ENCODE data around the gene MYO1G.
"Not testable (repeated sequence)": the region's sequence is repeated elsewhere in the genome, so short reads cannot be mapped to it uniquely, and the experiment has no call there.

MYO1G gene

DNA sequence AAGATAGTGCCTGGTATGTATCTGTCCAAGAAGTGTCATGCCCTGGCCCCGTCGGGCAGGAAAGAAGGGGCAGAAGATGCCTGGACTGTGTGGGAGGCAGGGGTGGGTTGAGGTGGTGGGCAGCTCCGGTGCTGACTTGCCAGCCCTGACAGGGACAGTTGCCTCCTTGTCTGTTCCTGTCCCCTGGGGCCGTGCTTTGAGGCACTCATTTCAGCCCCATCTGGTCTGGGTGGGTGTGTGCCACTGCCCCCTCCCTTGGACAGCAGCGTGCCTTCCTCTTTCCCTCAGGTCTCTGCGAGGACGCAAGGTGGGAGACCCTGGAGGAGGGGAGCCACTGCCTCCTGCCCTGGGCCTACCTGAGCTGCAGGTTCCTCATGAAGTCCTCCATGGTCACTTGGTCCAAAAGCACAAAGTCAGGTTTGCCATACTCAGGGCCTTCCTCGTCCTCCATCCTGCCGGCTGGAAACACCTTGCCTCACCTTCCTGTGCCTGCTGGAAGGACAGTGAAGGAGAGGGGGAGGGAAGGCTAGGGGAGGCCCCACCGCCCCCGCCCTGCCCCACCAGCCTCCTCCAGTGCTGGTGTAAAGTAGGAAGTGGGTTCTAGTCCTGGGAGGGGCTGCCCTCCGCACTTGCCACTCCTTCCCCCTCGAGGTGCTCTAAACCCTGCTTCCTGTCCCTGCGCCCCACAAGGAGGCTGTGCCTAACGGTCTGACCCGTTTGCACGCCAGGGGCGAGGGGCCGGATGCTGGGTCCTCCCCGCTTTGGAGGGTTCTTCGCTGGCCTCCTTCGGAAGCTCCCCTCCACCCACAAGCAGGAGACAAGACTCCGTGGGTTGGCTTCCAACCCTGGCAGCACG, at the start of gene MYO1G:
Gene MYO1G, minus strand, starts transcription at position 505 of the 856 bp plus-strand sequence. Its CDS starts 54 bp downstream, at position 451.
- peak; percentile 91 for DNase-seq

DNA sequence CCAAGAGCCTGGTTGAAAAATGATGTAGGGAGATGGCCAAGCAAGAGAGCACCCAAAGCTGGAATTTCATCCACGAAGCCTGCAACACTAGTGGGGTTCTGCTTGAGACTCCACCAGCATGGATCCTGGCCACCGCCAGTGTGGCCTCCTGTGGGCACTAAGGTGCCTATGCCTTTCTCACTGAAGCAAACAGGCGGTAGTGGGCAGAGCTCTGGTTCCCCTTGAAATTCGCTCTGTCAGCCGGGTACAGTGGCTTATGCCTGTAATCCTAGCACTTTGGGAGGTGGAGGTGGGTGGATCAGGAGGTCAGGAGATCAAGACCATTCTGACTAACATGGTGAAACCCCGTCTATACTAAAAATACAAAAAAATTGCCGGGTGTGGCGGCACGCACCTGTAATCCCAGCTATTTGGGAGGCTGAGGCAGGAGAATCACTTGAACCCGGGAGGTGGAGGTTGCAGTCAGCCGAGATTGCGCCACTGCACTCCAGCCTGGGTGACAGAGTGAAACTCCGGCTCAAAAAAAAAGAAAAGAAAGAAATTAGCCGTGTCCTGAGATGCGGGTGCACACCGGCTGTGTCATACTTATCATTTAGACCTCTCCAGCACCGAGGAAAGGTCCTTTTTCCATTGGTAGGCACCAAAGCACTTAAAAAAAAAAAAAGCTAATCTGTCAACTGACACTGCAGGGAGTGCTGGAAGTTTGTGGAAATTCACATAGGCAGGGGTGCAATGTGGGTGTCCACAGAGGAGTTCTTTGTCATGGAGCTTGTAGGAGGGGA, 49.5 kb upstream of the MYO1G start:
- no peak for DNase-seq

DNA sequence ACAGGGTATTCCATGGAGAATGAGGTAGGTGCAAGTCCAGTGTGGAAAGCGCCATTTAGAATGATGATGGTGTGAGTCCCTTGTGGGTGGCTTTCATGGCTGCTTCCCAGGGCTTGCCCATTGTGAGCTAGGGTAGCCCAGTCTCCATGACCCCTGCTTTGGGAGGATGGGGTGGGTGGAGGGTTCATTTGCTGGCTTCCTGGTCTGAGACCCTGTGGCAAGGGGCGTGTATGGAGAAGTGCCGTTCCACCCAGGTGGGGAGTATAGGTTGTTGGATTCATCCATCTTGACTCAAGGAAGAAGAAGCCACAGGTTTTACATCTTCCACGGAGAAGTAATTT, 48.9 kb upstream of the MYO1G start:
- DNase-seq, result no peak

DNA sequence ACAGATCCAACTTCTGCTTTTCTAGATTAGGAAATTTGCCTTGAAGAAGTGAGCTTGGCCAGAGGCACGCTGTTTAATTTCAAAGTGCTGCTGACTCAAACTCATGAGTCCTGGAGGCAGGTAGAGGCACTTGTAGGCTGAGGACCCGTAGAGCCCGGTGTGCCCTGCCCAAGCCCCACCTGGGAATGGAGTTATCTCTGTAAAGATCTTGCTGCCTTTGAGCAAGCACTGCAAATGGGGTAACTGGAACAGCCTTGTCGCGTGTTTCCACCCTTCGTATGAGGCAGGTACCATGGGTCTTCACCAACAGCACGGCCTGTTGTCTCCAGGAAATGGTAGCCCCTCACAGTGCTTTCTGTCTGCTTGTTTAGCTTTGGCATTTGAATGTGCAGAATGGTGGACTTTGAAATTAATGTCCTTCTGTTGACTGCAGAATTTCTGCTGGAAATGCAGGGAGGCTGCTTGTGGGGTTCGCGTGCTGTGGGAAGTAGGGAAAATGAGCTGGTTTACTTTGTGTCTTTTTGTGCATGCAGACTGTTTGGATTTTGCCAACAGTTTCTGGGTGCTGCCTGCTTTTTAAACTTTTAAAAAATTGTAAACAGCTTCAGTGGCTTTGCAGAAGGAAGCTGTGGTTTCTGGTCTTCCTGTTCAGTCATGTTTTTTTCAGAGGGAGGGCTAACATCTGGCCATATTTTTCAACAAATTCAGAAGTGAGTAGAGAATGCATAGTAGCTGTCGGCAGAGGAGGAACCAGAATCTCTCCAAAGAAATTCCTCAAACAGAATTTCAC, 48.4 kb upstream of the MYO1G start:
- DNase-seq, result peak; percentile 73

DNA sequence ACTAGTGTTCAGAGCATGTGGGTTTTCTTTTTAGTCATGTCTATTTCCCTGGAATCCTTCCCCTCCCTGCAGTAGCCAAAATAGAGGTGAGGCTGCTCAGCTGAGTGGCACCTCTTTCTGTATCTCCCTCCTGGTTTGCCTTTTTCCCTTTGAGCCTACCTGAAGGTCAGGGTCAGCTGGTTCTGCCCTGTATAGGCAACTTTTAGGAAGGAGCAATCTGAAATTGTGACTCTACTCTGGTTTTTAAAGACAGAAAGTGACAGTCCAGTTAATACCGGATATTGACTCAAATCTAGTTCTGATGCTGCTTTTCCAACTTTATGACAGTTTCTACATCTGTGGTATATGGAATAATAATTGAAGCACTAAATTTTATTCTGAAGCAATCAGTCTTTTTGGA, 47.2 kb upstream of the MYO1G start:
- DNase-seq, result no peak

DNA sequence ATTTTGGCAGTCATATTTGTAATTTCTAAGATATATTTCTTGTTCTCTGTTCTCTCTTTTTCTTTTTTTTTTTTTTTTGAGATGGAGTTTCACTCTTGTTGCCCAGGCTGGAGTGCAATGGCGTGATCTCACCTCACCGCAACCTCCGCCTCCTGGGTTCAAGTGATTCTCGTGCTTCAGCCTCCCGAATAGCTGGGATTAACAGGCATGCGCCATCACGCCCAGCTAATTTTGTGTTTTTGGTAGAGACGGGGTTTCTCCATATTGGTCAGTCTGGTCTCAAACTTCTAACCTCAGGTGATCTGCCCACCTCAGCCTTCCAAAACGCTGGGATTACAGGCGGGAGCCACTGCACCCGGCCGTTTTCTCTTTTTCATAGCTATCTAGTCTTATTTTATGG, 46.7 kb upstream of the MYO1G start:
- not testable (repeated sequence) for DNase-seq

DNA sequence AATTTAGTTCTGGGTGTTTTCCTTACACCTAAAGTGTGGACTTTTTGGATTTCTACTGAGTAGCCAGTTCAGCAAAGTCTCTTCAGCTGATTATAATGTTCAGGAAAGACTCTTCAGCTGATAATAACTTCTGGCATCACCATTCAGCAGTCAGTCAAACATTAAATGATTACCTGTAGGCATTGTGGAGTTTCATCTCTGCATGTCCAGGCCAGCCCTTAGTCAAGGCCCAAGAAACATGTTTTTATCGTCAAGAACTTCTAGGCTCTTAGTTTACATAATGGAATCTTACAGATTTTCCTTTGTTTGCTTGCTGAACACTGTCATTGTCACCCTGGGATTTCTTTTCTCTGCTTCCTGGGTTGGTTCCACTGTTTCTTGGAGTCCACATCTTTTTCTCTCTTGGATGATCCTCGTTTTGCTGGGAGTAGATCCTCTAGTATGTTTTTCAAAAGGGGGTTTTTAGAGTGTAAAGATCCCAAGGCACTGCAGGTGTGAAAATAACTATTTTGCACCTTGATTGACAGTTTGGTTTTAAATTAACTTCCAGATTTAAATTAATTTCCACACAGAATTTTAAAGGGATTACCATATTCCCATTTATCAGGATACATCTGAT, 45.4 kb upstream of the MYO1G start:
- no peak for DNase-seq

DNA sequence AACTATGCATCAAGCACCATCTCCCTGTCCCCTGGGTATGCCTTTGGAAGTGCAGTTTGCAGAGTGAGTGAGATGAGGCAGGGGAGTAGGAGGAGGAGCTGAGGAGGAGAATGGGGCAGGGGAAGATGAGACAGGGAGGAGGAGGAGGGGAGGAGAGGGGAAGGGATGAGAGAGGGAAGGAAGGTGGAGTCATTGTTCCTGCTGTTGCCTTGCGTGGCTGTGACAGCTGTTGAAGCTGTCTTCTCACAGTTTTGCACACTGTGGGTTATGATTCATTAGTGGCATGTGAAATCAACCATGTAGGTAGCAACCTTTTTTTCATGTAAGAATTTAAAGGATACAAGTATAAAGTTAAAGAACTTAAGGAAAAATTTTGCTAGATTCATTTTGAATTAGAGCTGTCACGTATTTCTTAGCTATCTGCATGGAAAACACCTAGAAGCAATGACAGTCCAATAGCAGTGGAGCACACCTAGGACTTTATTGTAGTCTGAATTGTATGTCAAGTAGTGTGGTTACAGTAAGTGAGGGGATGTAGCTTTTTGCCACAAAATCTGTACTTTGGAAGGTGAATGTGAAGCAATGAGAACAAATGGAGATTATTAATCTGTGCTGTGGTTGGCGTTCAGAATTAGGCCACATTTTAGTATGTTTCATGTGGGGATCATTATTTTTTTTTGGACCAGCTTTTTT, 42.9 kb upstream of the MYO1G start:
- DNase-seq, result peak; percentile 24

DNA sequence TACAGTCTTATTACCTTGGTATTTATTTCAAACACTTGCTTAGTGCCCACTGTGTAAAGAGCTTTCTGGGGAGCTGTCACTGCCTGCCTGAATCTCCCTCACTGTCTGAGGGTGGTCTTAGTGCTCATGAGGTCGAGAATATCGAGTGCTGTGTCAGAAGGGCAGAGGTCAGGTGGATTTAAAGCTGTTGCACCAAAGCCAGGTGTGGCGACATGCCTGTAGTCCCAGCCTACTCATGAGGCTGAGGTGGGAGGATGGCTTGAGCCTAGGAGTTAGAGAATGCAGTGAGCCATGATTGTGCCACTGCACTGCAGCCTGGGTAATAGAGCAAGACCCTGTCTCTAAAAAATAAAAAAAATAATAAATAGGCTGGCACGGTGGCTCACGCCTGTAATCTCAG, 42.1 kb upstream of the MYO1G start:
- DNase-seq, result no peak

DNA sequence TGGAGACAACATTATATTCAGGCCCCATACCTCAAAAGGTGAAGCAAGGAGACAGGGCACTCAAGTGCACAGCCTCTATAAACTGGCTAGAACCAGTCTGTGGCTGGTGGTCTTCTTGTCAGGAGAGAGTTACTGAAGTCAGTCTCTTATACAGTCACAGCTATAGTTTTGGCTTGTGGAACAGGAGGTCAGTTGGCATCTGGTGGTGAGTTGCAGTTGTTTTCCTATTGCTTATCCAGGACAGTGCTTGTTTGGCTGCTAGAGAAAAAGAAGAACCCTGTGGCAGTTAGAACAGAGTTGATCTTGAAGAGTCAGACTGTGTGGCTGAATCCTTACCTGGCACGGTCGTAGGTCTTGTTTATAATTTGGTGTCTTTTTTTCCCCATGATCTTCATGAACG, 38.4 kb upstream of the MYO1G start:
- DNase-seq, result no peak

DNA sequence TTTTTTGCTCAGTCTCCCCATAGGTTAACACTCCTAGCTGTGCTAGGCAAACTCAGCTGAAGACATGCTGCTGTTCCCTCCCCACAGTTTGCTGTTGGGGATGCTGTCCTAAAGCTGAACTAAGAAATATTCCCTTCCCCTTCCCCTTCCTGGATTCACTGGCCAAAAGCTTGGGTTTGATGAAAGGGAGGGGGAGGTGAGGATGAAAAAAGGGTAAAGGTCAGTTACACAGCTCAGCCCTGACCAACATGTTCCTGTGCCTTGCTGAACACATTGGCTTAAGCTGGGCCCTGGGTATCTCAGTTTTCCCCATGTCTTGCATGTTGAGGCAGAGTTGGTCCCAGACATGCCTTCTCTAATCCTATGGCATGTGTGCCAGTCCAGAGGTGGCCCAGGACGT, 36.5 kb upstream of the MYO1G start:
- DNase-seq, result no peak

DNA sequence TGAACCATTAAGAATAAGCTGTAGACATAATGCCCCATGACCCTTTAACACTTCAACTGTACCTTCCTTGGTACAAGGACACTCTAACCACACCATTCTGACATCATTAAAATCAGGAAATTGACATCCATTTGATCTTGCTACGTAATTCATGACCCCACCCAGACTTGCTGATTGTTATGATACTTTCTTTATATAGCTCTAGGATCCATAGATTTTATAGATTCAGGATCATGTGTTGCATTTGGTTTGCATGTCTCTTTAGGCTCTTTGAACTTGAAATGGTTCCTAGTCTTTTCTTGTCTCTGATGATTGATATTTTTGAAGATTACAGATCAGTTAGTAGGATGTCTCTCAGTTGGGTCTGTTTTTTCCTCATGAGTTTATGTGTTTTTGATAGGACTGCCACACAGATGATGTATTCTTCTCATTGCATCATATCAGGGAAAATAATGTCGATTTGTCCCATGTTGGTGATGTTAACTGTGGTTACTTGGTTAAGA, 34.7 kb upstream of the MYO1G start:
- no peak for DNase-seq

DNA sequence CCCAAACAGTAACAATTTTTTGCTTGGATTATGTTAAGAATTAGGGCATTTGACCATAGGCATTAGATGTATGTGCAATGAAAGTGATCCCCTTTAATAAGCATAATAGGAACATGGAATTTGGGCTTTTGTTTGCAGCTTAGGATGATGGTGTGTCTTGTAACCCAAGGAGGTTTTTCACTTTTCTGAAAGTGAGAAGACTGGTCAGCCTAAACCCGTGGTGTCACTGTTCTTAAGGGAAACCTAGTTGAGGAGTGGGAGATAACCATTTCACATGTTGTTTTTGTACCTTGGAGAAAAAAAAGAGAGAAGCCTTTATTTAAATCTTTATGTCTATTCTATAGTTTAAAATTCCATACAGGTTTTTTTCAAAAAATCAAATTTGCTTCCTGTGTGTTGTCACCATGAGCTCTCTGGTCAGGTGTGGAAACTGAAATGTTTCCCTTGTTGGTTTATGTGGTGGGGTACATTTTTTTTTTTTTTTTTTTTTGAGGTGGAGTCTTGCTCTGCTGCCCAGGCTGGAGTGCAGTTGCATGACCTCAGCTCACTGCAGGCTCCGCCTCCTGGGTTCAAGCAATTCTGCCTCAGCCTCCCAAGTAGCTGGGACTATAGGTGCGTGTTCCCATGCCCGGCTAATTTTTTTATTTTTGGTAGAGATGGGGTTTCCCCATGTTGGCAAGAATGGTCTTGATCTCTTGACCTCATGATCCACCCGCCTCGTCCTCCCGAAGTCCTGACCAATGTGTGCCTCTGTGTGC, 28.9 kb upstream of the MYO1G start:
- no peak for DNase-seq

DNA sequence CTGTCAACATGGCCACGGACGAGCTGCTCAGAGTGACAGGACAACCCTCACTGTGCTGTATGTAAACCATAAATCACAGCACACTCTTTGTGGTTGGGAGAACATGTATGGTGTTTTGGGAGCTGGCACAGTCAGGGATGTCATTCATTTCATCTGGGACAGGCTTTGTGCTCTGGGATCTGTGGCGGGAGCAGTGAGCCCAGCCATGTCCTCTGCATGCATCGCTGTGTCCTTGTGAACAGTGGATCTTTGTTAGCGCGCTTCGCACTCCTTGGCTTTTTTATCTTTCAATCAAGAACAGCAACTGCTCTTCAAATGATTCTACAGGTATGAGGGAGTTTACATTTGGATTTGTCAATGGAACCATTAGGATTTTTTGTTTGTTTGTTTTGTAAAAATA, 28.3 kb upstream of the MYO1G start:
- no peak for DNase-seq

DNA sequence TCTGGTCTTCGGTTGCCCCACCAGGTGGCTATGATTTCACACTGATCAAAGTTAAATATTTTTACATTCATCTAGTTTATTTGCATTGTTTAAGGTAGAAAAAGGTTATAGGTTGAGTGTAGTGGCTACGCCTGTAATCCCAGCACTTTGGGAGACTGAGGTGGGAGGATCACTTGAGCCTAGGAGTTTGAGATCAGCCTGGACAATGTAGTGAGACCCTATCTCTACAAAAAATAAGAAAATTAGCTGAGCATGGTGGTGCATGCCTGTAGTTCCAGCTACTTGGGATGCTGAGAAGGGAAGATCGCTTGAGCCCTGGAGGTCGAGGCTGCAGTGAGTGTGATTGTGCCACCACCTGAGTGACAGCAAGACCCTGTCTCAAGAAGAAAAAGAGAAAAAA, 25.0 kb upstream of the MYO1G start:
- DNase-seq, result no peak

DNA sequence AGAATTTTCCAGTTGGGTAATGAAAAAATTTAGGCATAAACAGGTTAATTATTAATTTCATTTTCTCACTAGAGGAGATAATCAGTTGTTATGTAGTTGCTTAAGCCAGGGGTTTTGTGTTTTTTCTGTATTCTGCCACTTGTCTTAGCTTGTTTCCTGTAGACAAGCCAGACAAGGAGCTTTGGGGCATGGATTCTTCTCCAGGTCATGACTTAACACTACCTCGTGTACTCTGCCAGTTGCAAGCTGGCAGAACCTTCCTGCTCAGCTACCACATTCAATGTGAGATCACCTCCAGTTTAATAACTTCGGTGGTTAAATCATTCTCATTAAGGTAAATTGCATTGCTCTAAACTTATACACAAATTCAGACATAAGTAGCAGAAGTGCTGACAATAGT, 23.0 kb upstream of the MYO1G start:
- no peak for DNase-seq

DNA sequence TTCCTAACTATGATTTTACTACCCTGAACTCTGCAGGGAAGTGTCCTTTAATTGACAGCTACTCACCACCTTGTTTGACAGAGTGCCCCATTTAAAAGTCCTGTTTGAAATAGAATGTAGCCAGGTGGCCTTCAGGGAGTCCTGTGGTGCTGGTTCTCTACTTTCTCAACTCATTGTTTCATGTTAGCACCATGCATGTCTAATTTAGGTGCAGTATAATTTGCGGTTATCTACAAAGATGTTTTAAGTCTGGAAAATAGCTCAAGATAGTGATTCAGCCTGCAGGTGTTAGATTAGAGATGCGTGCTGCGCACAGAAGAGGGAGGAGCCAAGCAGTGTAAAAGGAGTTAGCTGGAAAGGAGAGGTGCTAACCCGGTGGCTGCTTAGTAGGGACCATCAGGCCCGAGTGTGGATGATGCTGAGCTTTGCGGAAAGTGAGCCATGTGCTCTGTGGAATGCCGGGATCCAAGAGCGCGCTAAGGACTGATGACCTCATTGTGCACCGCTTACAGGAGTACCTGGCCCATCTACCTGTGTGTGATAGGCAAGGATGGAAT, 22.4 kb upstream of the MYO1G start:
- no peak for DNase-seq

DNA sequence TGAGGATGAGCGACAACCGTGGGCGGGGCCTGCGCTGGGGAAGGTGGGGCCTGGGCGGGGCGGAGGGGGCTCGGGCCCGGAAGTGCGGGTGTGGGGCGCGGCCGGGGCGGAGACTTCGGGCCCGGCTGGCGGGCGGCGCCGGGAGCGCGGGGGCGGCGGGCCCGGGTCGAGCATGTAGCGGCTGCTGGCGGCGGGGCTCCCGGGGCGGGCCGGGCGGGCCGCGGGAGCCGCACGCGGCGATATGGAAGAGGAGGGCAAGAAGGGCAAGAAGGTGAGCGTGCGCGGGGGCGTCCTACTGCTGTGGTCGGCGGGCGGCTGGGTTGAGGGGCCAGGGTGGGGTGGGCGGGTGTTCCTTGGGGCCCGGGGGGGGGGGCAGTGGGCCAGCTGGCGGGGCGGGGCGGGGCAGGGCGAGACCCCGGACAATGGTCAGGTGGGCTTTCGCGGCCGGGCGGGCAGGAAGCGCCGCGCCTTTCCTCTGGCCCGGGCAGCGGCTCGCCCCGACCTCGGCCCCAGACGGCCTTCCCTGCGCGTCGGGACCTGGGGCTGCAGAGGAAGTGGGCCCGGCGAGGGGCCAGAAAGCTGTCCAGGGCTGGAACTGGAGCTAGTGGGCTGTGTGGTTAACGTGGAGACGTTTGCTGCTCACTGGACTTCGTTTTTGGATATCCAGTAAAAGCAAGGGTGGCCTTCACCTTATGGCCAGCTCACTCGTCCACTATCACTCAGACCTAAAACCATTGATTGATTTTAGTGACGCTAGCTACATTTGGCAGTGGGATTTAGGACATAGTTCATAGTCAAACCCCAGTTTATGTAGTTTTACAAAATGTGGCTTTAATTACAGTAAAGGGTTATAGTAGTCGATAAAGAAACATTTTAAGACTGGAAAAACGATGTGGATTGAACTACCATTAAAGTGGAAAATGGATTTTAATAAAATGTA, 21.5 kb upstream of the MYO1G start, which contains the start of gene CCM2:
Gene CCM2, plus strand, starts transcription at position 109 of the 940 bp plus-strand sequence. Its CDS starts 133 bp downstream, at position 242.
- DNase-seq, result peak; percentile 64

DNA sequence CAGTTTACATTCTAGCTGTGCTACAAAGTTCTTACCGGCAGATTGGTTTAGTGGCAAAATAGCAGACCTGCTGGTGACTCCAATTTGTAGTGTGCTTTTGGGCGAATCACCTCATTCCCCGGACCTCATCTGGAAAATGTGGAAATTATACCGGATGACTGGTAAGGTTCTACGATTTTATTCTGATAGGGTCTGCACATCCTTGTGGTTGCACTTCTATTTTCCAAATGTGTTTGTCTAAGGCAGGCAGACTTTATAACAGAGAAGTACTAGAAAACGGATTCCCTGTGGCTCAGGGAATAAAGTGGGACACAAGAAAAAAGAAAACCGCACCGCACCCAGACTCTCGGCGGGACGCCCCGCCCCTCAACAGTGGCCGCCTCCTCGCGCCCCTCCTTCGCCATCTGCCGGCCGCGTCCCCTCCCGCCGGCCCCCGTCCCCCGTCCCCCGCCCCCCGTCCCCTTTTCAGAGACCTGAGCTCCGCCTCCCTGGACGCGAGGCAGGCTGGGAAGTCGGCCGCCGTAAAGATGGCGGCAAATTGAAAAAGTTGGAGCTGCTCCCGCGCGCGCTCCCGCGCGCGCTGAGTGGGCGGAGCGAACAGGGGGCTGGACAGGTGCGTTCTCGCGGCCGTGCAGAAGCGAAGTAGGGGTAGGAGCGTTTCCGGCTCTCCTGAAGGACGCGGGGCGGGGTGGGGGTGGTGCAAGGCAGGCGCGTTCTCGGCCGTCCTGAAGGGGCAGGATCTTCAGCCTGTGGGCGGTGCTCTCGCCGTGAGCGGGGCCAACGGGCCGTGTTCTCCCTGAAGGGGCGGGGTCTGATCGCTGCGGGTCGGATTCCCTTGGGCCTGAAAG, 20.7 kb upstream of the MYO1G start:
- DNase-seq, result peak; percentile 100
